CD4-positive, alpha-beta T cell treated with Interleukin-17A for 1 hour (primary cell): ENCODE results near the gene HLA-DPA1.
"Not testable (repeated sequence)": the region's sequence is repeated elsewhere in the genome, so short reads cannot be mapped to it uniquely, and the experiment has no call there.

Source experiments
- DNase-seq: peaks from one replicate; pipeline ENCODE4 v3.0.0-alpha.2; 2020

The HLA-DPA1 gene

GRCh38 chr6:33088258-33088930 is 14.9 kb upstream of the HLA-DPA1 start:
- no peak for DNase-seq

- no peak for DNase-seq
Measured at GRCh38 chr6:33085627-33086026, 12.2 kb upstream of the HLA-DPA1 start.

DNA sequence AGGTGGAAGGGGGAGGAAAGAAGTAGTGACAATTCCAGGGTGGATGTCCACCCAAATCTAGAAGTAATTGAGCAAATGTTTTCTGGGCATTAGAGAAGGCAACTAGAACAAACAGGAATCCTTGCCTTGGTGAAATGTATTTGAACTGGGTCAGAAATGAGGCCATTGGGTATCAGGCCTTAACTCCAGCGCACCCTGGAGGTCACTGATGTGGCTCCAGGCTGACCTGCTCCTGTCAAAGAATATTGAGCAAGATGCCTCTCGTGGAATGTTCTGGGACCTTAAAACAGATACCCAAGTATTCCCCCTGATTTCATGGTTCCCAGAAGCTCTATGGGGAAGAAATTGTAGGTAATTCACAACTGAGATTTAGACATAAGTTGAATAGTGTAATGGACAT is 9.3 kb upstream of the HLA-DPA1 start:
- DNase-seq: no peak

- DNase-seq: no peak
Measured at GRCh38 chr6:33081098-33081824, 7.8 kb upstream of the HLA-DPA1 start.

DNA sequence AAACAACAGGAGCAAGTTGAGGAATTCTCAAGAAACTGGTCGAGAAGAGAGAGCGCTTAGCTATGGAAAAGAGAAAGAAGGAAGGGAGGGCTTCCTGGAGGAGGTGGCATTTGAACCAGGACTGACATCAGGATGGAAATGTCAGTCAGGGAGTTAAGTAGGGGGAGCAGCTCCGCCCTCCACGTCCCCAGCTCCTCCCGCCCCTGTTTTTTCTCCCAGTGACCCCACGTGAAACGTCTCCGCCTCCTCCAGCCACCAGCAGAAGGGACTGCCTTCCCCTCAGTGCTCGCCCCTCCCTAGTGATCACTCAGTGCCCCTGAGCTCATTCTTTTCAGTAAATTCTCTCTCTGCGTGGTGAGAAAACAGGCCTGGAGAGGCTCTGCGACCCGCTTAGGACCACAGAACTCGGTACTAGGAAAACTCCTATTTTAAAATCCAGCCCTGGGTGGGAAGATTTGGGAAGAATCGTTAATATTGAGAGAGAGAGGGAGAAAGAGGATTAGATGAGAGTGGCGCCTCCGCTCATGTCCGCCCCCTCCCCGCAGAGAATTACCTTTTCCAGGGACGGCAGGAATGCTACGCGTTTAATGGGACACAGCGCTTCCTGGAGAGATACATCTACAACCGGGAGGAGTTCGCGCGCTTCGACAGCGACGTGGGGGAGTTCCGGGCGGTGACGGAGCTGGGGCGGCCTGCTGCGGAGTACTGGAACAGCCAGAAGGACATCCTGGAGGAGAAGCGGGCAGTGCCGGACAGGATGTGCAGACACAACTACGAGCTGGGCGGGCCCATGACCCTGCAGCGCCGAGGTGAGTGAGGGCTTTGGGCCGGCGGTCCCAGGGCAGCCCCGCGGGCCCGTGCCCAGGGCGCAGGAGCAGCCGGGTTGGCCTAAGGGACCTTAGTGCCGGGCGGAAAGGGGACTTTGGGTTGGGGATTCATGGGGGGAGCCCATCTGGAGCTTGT is 7.0 kb upstream of the HLA-DPA1 start:
- no peak for DNase-seq

GRCh38 chr6:33079580-33079979 is 6.1 kb upstream of the HLA-DPA1 start:
- no peak for DNase-seq

DNA sequence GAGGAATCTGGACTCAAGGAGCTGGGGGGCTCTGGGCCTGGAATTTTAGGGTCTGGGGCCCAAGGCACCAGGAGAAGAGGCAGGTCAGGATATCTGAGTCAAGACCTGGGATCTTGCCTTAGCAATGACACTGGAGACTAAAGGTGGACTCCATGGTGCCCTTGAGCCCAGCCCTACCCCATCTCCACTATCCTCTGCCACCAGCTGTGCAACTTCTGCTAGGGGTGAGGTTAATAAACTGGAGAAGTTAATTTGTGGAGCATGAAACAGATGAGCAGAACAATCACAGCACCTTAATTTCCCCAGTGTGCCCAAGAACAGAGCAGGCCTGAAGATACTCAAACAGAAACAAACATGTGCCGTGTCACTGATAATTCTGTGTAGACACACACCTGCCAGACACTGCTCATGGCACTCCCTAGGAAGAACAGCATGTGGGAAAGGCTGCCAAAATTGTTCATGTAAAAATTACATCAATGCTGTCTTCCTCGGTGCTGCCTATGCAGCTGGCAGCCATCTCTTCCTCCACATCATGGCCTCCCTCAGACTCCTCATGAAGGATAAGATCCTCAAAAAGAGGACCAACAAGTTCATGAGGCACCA is 5.6 kb upstream of the HLA-DPA1 start:
- no peak for DNase-seq

DNA sequence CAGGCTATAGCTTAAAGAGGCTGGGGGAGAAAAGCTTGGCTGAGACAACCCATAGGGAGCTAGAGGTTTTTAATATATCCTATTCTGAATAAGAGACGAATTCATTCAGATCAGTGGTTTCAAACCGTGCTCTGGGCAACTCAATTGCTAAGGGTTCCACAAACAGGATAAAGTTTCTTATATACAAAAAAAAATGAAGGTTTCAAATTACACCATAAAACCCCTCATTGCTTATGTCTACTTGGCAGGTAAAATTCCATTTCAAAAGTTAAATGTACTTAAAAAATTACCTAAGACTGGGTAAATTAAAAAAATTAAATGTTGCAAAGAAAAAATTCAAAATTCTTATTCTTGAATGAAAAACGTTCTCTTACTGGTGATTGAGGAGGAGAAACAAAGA is 5.0 kb upstream of the HLA-DPA1 start:
- DNase-seq: no peak

DNA sequence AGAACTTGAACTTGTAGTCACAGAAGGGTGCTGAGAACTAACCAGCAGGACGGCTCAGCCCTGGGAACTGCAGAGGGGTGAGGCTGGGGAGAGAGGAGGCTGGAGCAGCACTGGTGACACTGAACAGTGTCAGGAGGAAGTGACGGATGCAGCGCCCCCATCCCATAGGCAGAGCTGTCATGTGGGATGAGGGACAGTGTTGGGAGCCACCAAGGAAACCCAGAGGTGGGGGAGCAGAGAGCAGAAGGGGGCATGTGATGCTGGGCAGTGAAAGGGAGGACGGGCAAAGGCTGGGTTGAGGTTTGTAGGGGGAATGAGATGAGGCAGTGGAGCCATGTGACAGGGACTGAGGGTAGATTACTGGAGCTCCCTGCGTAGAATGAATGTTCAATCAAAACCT is 4.5 kb upstream of the HLA-DPA1 start:
- no peak for DNase-seq

- DNase-seq: no peak
Measured at GRCh38 chr6:33076406-33076934, 3.0 kb upstream of the HLA-DPA1 start.

GRCh38 chr6:33075568-33076405 is 2.3 kb upstream of the HLA-DPA1 start, which contains the start of gene HLA-DPB1:
HLA-DPB1 (plus strand) TSS chr6:33075990; CDS start chr6:33076042, 52 bp downstream.
- peak; percentile 89 for DNase-seq

- DNase-seq: no peak
Measured at GRCh38 chr6:33075208-33075567, 1.7 kb upstream of the HLA-DPA1 start.

DNA sequence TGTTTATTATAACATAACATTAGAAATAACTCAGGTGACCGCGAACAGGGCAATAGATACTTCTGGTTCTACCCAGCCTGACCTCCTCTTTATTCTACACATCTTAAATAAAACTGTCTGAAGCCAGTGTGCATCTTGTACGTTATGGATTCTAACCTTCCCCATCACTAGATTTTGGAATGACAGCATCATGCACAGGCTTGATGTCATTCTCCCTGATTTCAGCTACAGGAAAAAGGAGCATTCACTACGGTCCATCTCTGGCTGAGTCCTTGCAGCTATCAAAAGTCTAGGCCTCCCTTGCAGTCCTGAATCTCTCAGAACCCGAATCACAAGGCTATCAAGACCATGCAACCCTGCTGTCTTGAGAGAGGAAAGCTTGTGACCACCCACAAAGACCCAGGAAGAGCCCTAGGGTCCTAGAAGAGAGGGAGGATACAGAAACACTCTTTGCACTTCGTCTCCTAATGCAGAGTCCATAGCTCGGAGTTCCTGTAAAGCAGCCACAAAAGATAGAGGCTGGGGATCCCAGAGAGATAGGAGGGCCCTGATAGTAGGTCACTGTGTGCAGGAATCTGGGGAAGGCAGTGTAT is 845 bp downstream of the HLA-DPA1 start:
- no peak for DNase-seq

DNA sequence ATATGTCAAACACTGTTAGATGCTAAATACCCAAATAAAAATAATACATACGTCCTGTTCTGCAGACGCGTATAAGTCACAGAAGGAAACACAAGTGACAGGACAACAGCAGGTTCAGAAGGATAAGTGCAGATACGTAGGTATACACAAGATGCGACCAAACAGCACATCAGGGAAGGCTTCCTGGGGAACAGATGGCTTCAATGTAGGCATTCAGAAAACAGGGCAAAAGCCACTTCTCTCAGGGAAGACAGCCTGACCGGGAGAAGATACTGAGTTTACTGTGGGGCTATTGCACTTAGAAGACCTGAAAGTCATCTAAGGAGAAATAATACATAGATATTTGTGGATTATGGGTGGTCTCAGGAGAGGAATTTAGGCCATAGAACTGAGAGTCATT is 1.9 kb downstream of the HLA-DPA1 start:
- no peak for DNase-seq

DNA sequence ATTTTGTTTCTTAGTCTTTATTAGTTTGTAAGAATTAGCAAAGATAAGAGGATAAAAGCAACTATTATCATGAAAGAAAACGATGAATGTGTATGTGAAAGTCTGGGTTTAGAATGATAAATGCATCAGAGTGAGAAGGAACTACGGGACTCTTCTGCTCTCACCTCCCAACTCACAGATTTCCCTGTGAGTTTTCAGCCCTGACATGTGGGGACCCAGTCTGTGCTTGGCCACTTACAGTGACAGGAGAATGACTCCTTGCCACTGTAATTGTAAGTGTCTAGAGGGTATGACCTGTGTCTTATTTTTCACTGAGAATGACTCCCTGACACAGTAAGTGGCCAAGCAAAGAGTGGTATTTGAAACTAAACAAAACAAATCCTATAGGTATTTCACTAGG is 2.5 kb downstream of the HLA-DPA1 start:
- no peak for DNase-seq

DNA sequence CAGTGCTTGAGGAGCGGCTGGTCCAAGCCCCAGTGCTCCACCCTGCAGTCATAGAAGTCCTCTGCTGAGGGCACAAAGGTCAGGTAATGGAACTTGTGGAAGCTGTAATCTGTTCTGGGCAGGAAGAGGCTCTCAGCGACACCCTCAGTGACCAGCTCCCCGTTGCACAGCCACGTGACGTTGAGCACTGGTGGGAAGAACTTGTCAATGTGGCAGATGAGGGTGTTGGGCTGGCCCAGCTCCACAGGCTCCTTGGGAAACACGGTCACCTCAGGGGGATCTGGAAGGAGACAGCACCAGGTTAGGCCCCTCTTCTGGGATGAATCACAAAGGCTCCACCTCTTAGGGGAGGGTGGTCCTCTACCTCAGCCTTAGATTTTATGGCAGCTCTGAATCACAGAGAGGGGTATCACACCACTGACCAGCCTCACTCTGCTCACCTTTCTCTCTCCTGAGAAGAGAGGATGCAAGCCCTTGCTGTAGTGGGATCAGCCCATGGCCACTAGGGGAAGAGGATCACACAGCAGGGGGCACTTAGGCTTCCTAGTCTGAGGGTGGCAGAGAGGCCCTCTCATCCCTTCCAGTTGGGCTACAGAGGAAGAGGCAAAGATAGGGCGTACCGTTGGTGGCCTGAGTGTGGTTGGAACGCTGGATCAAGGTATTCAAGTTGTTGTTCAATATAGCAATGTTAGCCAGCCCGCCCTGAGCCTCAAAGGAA is 4.3 kb downstream of the HLA-DPA1 start:
- no peak for DNase-seq

GRCh38 chr6:33066917-33067521 is 6.4 kb downstream of the HLA-DPA1 start:
- no peak for DNase-seq

GRCh38 chr6:33065312-33065711 is 8.1 kb downstream of the HLA-DPA1 start:
- DNase-seq: no peak

DNA sequence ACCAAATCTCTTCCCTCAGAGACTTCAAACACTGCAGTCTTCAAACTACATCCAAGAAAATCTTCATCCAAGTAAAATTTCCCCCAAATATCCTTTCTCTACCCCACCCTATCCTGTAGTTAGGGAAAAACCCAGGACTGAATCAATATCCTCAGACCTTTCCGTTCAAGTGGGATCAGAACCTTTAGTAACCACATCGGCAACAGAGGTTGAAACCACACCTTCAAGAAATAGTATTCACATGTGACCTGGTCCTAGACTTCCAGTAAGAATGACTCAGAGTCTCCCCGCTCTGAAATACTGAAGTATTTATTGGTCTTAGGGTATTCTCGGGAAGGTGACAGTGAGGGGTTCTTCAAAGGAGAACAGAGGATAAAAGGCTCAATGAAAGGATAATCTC is 8.7 kb downstream of the HLA-DPA1 start:
- no peak for DNase-seq

DNA sequence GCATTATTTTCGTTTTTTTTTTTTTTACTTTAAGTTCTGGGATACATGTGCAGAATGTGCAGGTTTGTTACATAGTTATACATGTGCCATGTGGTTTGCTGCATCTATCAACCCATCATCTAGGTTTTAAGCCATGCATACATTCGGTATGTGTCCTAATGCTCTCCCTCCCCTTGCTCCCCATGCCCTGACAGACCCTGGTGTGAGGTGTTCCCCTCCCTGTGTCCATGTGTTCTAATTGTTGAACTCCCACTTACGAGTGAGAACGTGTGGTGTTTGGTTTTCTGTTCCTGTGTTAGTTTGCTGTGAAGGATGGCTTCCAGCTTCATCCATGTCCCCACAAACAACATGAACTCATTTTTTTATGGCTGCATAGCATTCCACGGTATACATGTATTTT is 10.0 kb downstream of the HLA-DPA1 start:
- DNase-seq: not testable (repeated sequence)
